Measurements from ENCODE around the gene ARHGAP27.

DNA sequence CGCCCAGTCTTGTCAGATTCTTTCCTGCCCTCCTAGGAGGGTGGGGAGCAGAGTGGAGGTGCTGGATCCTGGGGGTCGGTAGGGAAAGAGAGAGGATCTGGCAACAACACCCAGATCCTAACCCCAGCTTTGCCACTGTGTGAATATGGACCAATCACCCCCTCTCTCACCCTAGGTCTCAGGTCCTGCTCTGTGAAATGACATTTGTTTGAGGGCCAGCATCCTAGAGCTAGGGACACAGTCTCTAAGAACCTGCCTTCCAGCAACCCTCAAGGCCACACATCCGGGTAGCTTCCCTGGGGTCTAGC, 87.5 kb downstream of the ARHGAP27 start:
- no peak for TF ChIP-seq EZH2 (IDR thresholded peaks at IDR 0.05; ENCODE audit: insufficient read depth, poor library complexity, severe bottlenecking)
- TF ChIP-seq EZH2phosphoT487 (IDR thresholded peaks at IDR 0.05; ENCODE audit: insufficient read depth, low read depth), result no peak

All from GM23248 (cell line).